Gastroesophageal sphincter (tissue), 3 donors: ENCODE measurements around the gene LTB4R.

Experiments
- CTCF ChIP-seq, 4 experiments: fragments of 200-600 bp in 2 of 4; fragments of 450-650 bp in 2 of 4; sonication (generic) in 1 of 4; IDR thresholded peaks; one replicate each; pipeline ENCODE4 v1.5.1; 2017 to 2019; ENCODE audit warnings: antibody characterized with exemption in 4 of 4, mild to moderate bottlenecking in 2 of 4, moderate library complexity in 2 of 4
- POLR2A ChIP-seq, 2 donors: fragments of 450-650 bp; IDR thresholded peaks; one replicate each; pipeline ENCODE4 v1.6.1; 2017; ENCODE audit warnings: antibody characterized with exemption in 2 of 2, mild to moderate bottlenecking in 2 of 2, moderate library complexity in 1 of 2
- POLR2AphosphoS5 ChIP-seq: sonication (generic); formaldehyde crosslinking; IDR thresholded peaks from one replicate; pipeline ENCODE4 v1.6.1; 2017; ENCODE audit warnings: antibody characterized with exemption

GRCh38 chr14:24277071-24277470 is 34.2 kb upstream of the LTB4R start:
- TF ChIP-seq CTCF (IDR thresholded peaks at IDR 0.05): no peak
- no peak for TF ChIP-seq POLR2AphosphoS5
- no peak for TF ChIP-seq POLR2A (IDR thresholded peaks at IDR 0.05)
